HepG2 (cell line): ENCODE results near the gene RABGGTA. TPM values are rescaled to one million over a fixed set of nuclear protein-coding genes. Genes with fewer than 3 reads are reported as not detected.

Source experiments
- ATAC-seq: fragments of 200-7000 bp; cut with Tn5 transposase; 3 replicates; pipeline ENCODE4 v1.9.1; 2020; ENCODE audit warnings: mild to moderate bottlenecking, moderate library complexity
- BruUV-seq: library from RNA; stranded (reverse); fragments of 400-500 nt; replicated peaks from 2 replicates; lab custom pipeline; 2021; lab: Mats Ljungman, UMichigan
- CTCF ChIA-PET: fragments of 300-600 bp; formaldehyde crosslinking; extraction: SDS; loops from one replicate; lab custom pipeline; 2021; ENCODE audit warnings: low total read pairs, inconsistent platforms, low intra/inter-chr PET ratio; lab: Yijun Ruan, JAX
- POLR2A ChIA-PET: fragments of 350-600 bp; sonication (Branson Sonifier 250); formaldehyde crosslinking; loops from one replicate; lab custom pipeline; 2020; ENCODE audit warnings: antibody characterized with exemption, inconsistent platforms; lab: Yijun Ruan, JAX
- DNase-seq: peaks from one replicate; pipeline ENCODE4 v3.0.0-alpha.2; 2015; ENCODE audit warnings: low spot score
- FAIRE-seq: peaks from 3 replicates; lab custom pipeline; 2011; peaks lifted over from hg19 to GRCh38; lab: Jason Lieb, UNC
- H2AFZ ChIP-seq: one replicate; pipeline ENCODE4 v1.6.1; 2011; ENCODE audit warnings: low read length, inconsistent platforms
- H3K27ac ChIP-seq: fragments of 300-600 bp; 3 replicates; pipeline ENCODE4 v1.8.0; 2011; ENCODE audit warnings: mixed run types, mild to moderate bottlenecking, mixed read lengths, low read length, inconsistent platforms; ENCODE audit not compliant: insufficient read depth; ENCODE audit errors: extremely low read length
- H3K27me3 ChIP-seq, 2 experiments: fragments of 200-600 bp in 1 of 2; 2 replicates in 1 of 2; 3 replicates in 1 of 2; pipeline versions ENCODE4 v1.6.0 to v1.8.0; 2011; ENCODE audit warnings: low read length in 2 of 2, mild to moderate bottlenecking in 2 of 2, moderate library complexity in 2 of 2, inconsistent platforms in 1 of 2; ENCODE audit not compliant: insufficient read depth in 2 of 2, control insufficient read depth in 1 of 2
- H3K36me3 ChIP-seq, 2 experiments: fragments of 200-600 bp in 1 of 2; replicated peaks in 1 of 2; 2 replicates in 1 of 2; 3 replicates in 1 of 2; pipeline versions ENCODE4 v1.5.1 to v1.8.0; 2011; ENCODE audit warnings: low read length in 2 of 2, inconsistent platforms in 1 of 2; ENCODE audit not compliant: insufficient read depth in 2 of 2, control insufficient read depth in 1 of 2
- H3K4me1 ChIP-seq: 2 replicates; pipeline ENCODE4 v1.5.1; 2012; ENCODE audit warnings: low read length, inconsistent platforms; ENCODE audit not compliant: insufficient read depth
- H3K4me2 ChIP-seq: 2 replicates; pipeline ENCODE4 v1.6.0; 2011; ENCODE audit warnings: low read depth, low read length, inconsistent platforms
- H3K4me3 ChIP-seq, 3 experiments: fragments of 200-600 bp in 1 of 3; sonication (generic), shearing (Covaris generic) in 1 of 3; replicated peaks in 1 of 3; 2 replicates each; pipeline ENCODE4 v1.5.1; 2011 to 2016; ENCODE audit warnings: low read length in 3 of 3, inconsistent platforms in 2 of 3, low read depth in 2 of 3, mild to moderate bottlenecking in 2 of 3, control low read depth in 1 of 3, mixed read lengths in 1 of 3; ENCODE audit not compliant: insufficient read depth in 1 of 3
- H3K79me2 ChIP-seq: one replicate; pipeline ENCODE4 v1.6.1; 2011; ENCODE audit warnings: low read length, inconsistent platforms; ENCODE audit not compliant: insufficient read depth
- H3K9ac ChIP-seq: 2 replicates; pipeline ENCODE4 v1.6.0; 2011; ENCODE audit warnings: mild to moderate bottlenecking, low read depth, low read length, inconsistent platforms; ENCODE audit not compliant: insufficient read depth
- H3K9me3 ChIP-seq: 2 replicates; pipeline ENCODE4 v1.5.1; 2012; ENCODE audit warnings: mild to moderate bottlenecking, low read length
- H4K20me1 ChIP-seq: 2 replicates; pipeline ENCODE4 v1.6.0; 2011; ENCODE audit warnings: inconsistent platforms, mild to moderate bottlenecking, low read length, moderate library complexity; ENCODE audit not compliant: insufficient read depth
- CCAR2 ChIP-seq: fragments of 200-400 bp; formaldehyde crosslinking; optimal IDR thresholded peaks from 2 replicates; pipeline ENCODE3; 2018; ENCODE audit warnings: low read depth, mild to moderate bottlenecking, low read length, moderate library complexity
- DNMT1 ChIP-seq: sonication (generic); formaldehyde crosslinking; IDR thresholded peaks from 2 replicates; pipeline ENCODE4 v1.5.1; 2020; ENCODE audit warnings: mild to moderate bottlenecking, missing genetic modification reagents
- KAT2B ChIP-seq: fragments of 150-350 bp; IDR thresholded peaks from 2 replicates; pipeline ENCODE4 v1.6.1; 2014; ENCODE audit warnings: low read depth, low read length, borderline replicate concordance
- MAX ChIP-seq: IDR thresholded peaks from 2 replicates; pipeline ENCODE4 v1.6.1; 2012; ENCODE audit warnings: inconsistent platforms
- MAZ ChIP-seq, 2 experiments: sonication (generic) in 1 of 2; formaldehyde crosslinking in 1 of 2; IDR thresholded peaks; 2 replicates each; pipeline versions ENCODE4 v1.5.0 to v1.6.1; 2012 to 2020; ENCODE audit warnings: low read depth in 2 of 2, mild to moderate bottlenecking in 2 of 2, borderline replicate concordance in 1 of 2, improper control_type of control experiment in 1 of 2, low read length in 1 of 2, missing genetic modification reagents in 1 of 2, moderate library complexity in 1 of 2
- MED1 ChIP-seq: sonication (generic); formaldehyde crosslinking; IDR thresholded peaks from 2 replicates; pipeline ENCODE4 v1.4.0; 2020; ENCODE audit warnings: missing genetic modification reagents
- NCOA5 ChIP-seq: sonication (generic); formaldehyde crosslinking; IDR thresholded peaks from 2 replicates; pipeline ENCODE4 v1.4.0; 2020; ENCODE audit warnings: missing genetic modification reagents
- TBX3 ChIP-seq: fragments of 450-650 bp; IDR thresholded peaks from 2 replicates; pipeline ENCODE4 v1.6.1; 2017; ENCODE audit warnings: antibody characterized with exemption, mild to moderate bottlenecking, inconsistent platforms, borderline replicate concordance
- THYN1 ChIP-seq: sonication (generic); formaldehyde crosslinking; IDR thresholded peaks from 2 replicates; pipeline ENCODE4 v1.8.1; 2023; ENCODE audit warnings: low read depth, mild to moderate bottlenecking, moderate library complexity, missing genetic modification reagents, borderline replicate concordance
- XBP1 ChIP-seq: sonication (generic); formaldehyde crosslinking; IDR thresholded peaks from 2 replicates; pipeline ENCODE4 v1.5.0; 2020; ENCODE audit warnings: missing genetic modification reagents
- ZNF350 ChIP-seq: sonication (generic); formaldehyde crosslinking; IDR thresholded peaks from 2 replicates; pipeline ENCODE4 v1.4.0; 2020; ENCODE audit warnings: mild to moderate bottlenecking, low read depth, missing genetic modification reagents, borderline replicate concordance
- ZNF496 ChIP-seq: sonication (generic); formaldehyde crosslinking; IDR thresholded peaks from 2 replicates; pipeline ENCODE4 v1.8.1; 2023; ENCODE audit warnings: mild to moderate bottlenecking, moderate library complexity, missing genetic modification reagents; ENCODE audit not compliant: insufficient replicate concordance
- ZNF619 ChIP-seq: sonication (generic); formaldehyde crosslinking; IDR thresholded peaks from 2 replicates; pipeline ENCODE4 v1.4.0; 2020; ENCODE audit warnings: mild to moderate bottlenecking, missing genetic modification reagents
- ZNF703 ChIP-seq: sonication (generic); formaldehyde crosslinking; IDR thresholded peaks from 2 replicates; pipeline ENCODE4 v1.5.1; 2020; ENCODE audit warnings: missing genetic modification reagents, mild to moderate bottlenecking, moderate library complexity, borderline replicate concordance
- WGBS: methylation state at CpG from one replicate; pipeline ENCODE4 v1.1.6; 2017; ENCODE audit warnings: low lambda C conversion rate; 5-methylcytosine and 5-hydroxymethylcytosine counted together
- in situ Hi-C: cut with HindIII; loops from 2 replicates; pipeline ENCODE4 v1.10.0; 2017; ENCODE audit warnings: low pct_unique_long_range_greater_than_20kb; ENCODE audit not compliant: extremely low pct_ligation_motif_present
- intact Hi-C: fragments of 100-400 bp; cut with micrococcal nuclease; formaldehyde crosslinking; loops from one replicate; pipeline ENCODE4 v1.10.0; 2022; ENCODE audit not compliant: unreplicated experiment
- polyA plus RNA-seq, 8 experiments: library from polyadenylated mRNA; depleted of rRNA in 3 of 8; stranded (reverse) in 7 of 8; unstranded in 1 of 8; fragments of >200 nt; fragmentation: Illumina TruSeq in 4 of 8; extraction: Trizol in 4 of 8; gene quantifications; 2 replicates each; pipeline versions ENCODE4 v1.2.1 to v1.2.3, GENCODE V29; 2011 to 2016; ENCODE audit warnings: low read depth in 4 of 8, missing spikeins in 1 of 8, mixed read lengths in 1 of 8; ENCODE audit not compliant: insufficient read depth in 1 of 8
- total RNA-seq, 5 experiments: library from RNA; depleted of rRNA; stranded (reverse); fragments of >200 nt; fragmentation: Illumina TruSeq; extraction: Trizol; gene quantifications; 2 replicates each; pipeline ENCODE4 v1.2.3, GENCODE V29; 2016; ENCODE audit warnings: low read depth in 1 of 5
- TF ChIP-seq, protein P1 (sequence below): sonication (generic); formaldehyde crosslinking; IDR thresholded peaks from 2 replicates; pipeline ENCODE4 v1.4.0; 2020; ENCODE audit warnings: mild to moderate bottlenecking, missing genetic modification reagents, borderline replicate concordance
- TF ChIP-seq, protein P2 (sequence below): sonication (generic); formaldehyde crosslinking; conservative IDR thresholded peaks from 2 replicates; pipeline ENCODE4 v1.4.0; 2020; ENCODE audit warnings: missing genetic modification reagents

RABGGTA gene
- total and polyA plus RNA-seq, 2 of the 13 experiments (the other 11 are each of a cell fraction or from before 2014, with no cell fraction given) = 57.9 to 90.8 TPM

GRCh38 chr14:24299255-24300191 lies 28.1 kb upstream of the RABGGTA start, which contains the start of the genes DHRS1 and NOP9:
DHRS1 (minus strand) TSS chr14:24299780; CDS start chr14:24299106, 674 bp downstream.
NOP9 (plus strand) TSS chr14:24299850; CDS start chr14:24299955, 105 bp downstream.
- intact Hi-C loops = loop anchor here (1.0 to 10.0 kb wide), 3 partner anchors 8 to 995 kb away; partner anchors contain the start of genes BCL2L2, CIDEB, EMC9 and PPP1R3E
- in situ Hi-C loops = loop anchor here (5.0 kb wide), 1 partner anchor 57 kb away; the partner anchor contains the start of gene TINF2
- under 1% methylated on average over 58 of the region's 75 CpGs for WGBS
- Histone ChIP-seq H3K27ac (peak within 1 kb of the TSS; percentile 83), H2AFZ (no peak within 1 kb of the TSS), H3K36me3 (peaks cover 44 to 55% of the 10 kb centered on the region in 2 experiments), H3K27me3 (no peaks in the 10 kb centered on the region; a peak in 1 of 5 replicates), H3K9me3 (no peaks in the 10 kb centered on the region), H3K79me2 (peaks cover 39% of the 10 kb centered on the region), H4K20me1 (0 out of 2 replicates have a peak, but pooled peaks cover 4% of the 10 kb centered on the region), H3K9ac (peak within 1 kb of the TSS; percentile 92), H3K4me3 (peak within 1 kb of the TSS; percentile 79 to 98 (median 89)), H3K4me1 (peaks cover 45% of the 10 kb centered on the region), H3K4me2 (peak within 1 kb of the TSS; percentile 99)
- peak; percentile 80 for ATAC-seq
- POLR2A ChIA-PET = interaction anchor here (0.6 to 24.7 kb wide), 35 partner anchors 9 to 541 kb away, joined by 3 to 850 read pairs (median 6); partner anchors contain the start of genes CBLN3, CHMP4A, CIDEB and DCAF11
- DNase-seq = peak; percentile 93
- FAIRE-seq = peak; percentile 74
- CTCF ChIA-PET = interaction anchor here (1.6 to 5.7 kb wide), 5 partner anchors 9 to 86 kb away, joined by 4 to 217 read pairs (median 44); partner anchors contain the start of genes CHMP4A, CIDEB, LTB4R2 and MDP1
- BruUV-seq = TSS peak; percentile 67
- 0 out of 2 replicates have a peak, but pooled peaks have one; percentile 54 for TF ChIP-seq XBP1
- peak; percentile 96 for TF ChIP-seq ZNF619 (CRISPR knock-in tag)
- TF ChIP-seq THYN1 (CRISPR knock-in tag) = no peak; the same call in 1 of the 2 replicates
- TF ChIP-seq DNMT1 (CRISPR knock-in tag) = peak; percentile 97
- peak; percentile 99 for TF ChIP-seq ZNF350 (CRISPR knock-in tag)
- TF ChIP-seq MAZ (IDR thresholded peaks at IDR 0.05; ENCODE audit: borderline replicate concordance, low read depth, low read length) = peak; percentile 99
- TF ChIP-seq MAZ (CRISPR knock-in tag; IDR thresholded peaks at IDR 0.05; ENCODE audit: low read depth) = peak; percentile 95
- TF ChIP-seq NCOA5 (CRISPR knock-in tag) = peak; percentile 82
- TF ChIP-seq MED1 (CRISPR knock-in tag) = peak; percentile 92
- TF ChIP-seq, protein P1, sequence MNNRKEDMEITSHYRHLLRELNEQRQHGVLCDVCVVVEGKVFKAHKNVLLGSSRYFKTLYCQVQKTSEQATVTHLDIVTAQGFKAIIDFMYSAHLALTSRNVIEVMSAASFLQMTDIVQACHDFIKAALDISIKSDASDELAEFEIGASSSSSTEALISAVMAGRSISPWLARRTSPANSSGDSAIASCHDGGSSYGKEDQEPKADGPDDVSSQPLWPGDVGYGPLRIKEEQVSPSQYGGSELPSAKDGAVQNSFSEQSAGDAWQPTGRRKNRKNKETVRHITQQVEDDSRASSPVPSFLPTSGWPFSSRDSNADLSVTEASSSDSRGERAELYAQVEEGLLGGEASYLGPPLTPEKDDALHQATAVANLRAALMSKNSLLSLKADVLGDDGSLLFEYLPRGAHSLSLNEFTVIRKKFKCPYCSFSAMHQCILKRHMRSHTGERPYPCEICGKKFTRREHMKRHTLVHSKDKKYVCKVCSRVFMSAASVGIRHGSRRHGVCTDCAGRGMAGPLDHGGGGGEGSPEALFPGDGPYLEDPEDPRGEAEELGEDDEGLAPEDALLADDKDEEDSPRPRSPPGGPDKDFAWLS (CRISPR knock-in tag) = no peak; the same call in 1 of the 2 replicates
- no peak for TF ChIP-seq KAT2B
- TF ChIP-seq, protein P2, sequence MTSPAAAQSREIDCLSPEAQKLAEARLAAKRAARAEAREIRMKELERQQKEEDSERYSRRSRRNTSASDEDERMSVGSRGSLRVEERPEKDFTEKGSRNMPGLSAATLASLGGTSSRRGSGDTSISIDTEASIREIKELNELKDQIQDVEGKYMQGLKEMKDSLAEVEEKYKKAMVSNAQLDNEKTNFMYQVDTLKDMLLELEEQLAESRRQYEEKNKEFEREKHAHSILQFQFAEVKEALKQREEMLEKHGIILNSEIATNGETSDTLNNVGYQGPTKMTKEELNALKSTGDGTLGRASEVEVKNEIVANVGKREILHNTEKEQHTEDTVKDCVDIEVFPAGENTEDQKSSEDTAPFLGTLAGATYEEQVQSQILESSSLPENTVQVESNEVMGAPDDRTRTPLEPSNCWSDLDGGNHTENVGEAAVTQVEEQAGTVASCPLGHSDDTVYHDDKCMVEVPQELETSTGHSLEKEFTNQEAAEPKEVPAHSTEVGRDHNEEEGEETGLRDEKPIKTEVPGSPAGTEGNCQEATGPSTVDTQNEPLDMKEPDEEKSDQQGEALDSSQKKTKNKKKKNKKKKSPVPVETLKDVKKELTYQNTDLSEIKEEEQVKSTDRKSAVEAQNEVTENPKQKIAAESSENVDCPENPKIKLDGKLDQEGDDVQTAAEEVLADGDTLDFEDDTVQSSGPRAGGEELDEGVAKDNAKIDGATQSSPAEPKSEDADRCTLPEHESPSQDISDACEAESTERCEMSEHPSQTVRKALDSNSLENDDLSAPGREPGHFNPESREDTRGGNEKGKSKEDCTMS (CRISPR knock-in tag) = no peak; the same call in 1 of the 2 replicates
- TF ChIP-seq CCAR2 = no peak
- TF ChIP-seq ZNF496 (CRISPR knock-in tag) = no peak
- peak; percentile 24; the same call in 1 of the 2 replicates for TF ChIP-seq TBX3
- TF ChIP-seq MAX = no peak
- TF ChIP-seq ZNF703 = no peak
